ENCODE data around the gene SFSWAP.

The SFSWAP gene

DNA sequence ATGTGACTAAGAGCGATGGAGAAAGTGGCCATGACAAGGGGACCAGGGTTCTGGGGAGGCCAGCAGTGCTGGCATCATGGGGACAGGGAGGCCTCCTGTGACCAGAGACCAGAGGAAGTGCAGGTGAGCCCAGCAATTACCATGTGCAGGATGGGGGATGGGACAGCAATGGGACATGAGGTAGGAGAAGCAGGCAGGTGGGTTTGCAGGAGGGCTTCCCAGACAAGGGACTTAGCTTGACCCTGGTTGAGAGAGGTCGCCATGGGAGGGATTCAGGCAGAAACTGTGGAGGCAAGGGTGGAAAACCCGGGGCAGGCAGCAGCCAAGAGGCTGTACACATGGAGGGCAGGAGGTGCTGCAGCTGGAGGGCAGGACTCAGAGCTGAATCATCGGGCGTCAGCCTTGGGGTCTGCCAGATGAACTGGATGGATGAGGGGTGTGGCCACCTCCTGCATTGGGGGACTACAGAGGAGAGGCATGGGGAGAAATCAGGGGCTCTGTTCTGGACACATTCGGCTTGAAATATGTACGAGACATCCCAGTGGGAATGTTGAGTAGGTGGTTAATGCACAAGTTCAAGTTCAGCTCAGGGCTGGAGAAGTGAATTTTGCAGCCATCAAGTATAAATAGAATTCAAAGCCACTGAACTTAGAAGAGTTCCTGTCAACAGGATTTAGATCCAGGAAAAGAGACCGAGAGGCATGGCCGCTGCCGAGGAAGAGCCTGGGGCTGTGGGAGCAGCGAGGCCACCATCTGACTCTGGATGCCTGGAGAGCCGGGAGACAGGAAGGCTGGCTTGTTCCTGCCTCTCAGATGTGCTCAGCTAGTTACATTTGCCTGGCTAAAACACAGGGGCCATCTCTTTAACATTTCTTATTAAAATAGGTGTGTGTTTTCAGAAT is 36.6 kb downstream of the SFSWAP start:
- no peak for ATAC-seq

DNA sequence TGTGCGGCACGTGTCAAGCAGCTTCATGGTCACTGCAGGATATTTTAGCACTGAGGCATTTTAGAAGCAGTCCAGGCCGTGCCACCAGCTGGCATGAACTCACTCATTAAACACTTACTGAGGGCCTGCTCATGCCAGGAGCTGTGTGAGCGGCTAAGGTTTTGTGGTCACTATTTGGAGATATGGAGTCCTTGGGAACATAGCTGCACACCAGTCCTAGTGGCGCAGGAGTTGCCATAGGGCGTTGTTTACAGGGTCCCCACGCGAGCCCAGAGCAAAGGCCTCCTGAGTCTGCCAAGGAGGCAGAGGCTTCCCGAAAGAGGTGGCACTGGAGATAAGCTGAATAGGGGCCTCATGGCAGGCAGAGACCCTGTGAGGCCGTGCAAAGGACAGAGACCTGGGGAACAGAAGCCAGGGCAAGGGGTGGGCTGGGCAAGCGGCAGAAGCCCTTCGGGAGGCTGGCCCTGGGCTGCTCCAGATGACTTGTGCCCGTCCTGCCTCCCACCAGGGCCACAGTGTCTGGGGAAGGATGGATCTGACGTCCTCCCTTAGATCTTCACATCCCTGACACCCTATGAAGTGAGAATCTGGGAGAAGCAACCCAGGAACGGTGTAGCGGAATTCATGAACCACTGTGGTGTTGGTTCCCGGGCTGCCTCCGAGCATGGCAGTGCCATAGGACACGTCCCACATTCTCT is 38.9 kb downstream of the SFSWAP start:
- ATAC-seq = no peak
- TF ChIP-seq SNAI2 (CRISPR knock-in tag; IDR thresholded peaks at IDR 0.05) = no peak
- TF ChIP-seq ZFP30 (CRISPR knock-in tag; IDR thresholded peaks at IDR 0.05) = no peak
- no peak for TF ChIP-seq ESRRG (CRISPR knock-in tag; IDR thresholded peaks at IDR 0.05)

More for the DNA sequence above, 36.6 kb downstream of the SFSWAP start:
- TF ChIP-seq ZC3H10 (CRISPR knock-in tag; IDR thresholded peaks at IDR 0.05) = no peak
- TF ChIP-seq ARNTL (CRISPR knock-in tag; IDR thresholded peaks at IDR 0.05; ENCODE audit: borderline replicate concordance, low read depth) = no peak
- TF ChIP-seq, protein P1, sequence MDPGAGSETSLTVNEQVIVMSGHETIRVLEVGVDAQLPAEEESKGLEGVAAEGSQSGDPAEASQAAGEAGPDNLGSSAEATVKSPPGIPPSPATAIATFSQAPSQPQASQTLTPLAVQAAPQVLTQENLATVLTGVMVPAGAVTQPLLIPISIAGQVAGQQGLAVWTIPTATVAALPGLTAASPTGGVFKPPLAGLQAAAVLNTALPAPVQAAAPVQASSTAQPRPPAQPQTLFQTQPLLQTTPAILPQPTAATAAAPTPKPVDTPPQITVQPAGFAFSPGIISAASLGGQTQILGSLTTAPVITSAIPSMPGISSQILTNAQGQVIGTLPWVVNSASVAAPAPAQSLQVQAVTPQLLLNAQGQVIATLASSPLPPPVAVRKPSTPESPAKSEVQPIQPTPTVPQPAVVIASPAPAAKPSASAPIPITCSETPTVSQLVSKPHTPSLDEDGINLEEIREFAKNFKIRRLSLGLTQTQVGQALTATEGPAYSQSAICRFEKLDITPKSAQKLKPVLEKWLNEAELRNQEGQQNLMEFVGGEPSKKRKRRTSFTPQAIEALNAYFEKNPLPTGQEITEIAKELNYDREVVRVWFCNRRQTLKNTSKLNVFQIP (CRISPR knock-in tag; IDR thresholded peaks at IDR 0.05; ENCODE audit: borderline replicate concordance, low read depth) = no peak
- TF ChIP-seq TSHZ2 (CRISPR knock-in tag; IDR thresholded peaks at IDR 0.05) = no peak
- TF ChIP-seq, protein P2, sequence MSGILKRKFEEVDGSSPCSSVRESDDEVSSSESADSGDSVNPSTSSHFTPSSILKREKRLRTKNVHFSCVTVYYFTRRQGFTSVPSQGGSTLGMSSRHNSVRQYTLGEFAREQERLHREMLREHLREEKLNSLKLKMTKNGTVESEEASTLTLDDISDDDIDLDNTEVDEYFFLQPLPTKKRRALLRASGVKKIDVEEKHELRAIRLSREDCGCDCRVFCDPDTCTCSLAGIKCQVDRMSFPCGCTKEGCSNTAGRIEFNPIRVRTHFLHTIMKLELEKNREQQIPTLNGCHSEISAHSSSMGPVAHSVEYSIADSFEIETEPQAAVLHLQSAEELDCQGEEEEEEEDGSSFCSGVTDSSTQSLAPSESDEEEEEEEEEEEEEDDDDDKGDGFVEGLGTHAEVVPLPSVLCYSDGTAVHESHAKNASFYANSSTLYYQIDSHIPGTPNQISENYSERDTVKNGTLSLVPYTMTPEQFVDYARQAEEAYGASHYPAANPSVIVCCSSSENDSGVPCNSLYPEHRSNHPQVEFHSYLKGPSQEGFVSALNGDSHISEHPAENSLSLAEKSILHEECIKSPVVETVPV (CRISPR knock-in tag; IDR thresholded peaks at IDR 0.05) = no peak
- TF ChIP-seq SNAI2 (CRISPR knock-in tag; IDR thresholded peaks at IDR 0.05) = no peak
- TF ChIP-seq BACH2 (CRISPR knock-in tag; IDR thresholded peaks at IDR 0.05; ENCODE audit: borderline replicate concordance) = no peak
- no peak for TF ChIP-seq TCF4 (CRISPR knock-in tag; IDR thresholded peaks at IDR 0.05; ENCODE audit: borderline replicate concordance)
- TF ChIP-seq ZFP3 (CRISPR knock-in tag; IDR thresholded peaks at IDR 0.05) = no peak
- TF ChIP-seq ISL1 (CRISPR knock-in tag; IDR thresholded peaks at IDR 0.05) = no peak
- no peak for TF ChIP-seq RARB (CRISPR knock-in tag; IDR thresholded peaks at IDR 0.05)
- TF ChIP-seq GLIS3 (CRISPR knock-in tag; IDR thresholded peaks at IDR 0.05) = no peak
- TF ChIP-seq ESRRG (CRISPR knock-in tag; IDR thresholded peaks at IDR 0.05) = no peak
- TF ChIP-seq PPARA (CRISPR knock-in tag; IDR thresholded peaks at IDR 0.05; ENCODE audit: borderline replicate concordance) = no peak
- TF ChIP-seq OSR1 (CRISPR knock-in tag; IDR thresholded peaks at IDR 0.05) = no peak
- TF ChIP-seq ZNF565 (CRISPR knock-in tag; conservative IDR thresholded peaks at IDR 0.05; ENCODE audit: low read depth) = no peak
- TF ChIP-seq ZNF70 (CRISPR knock-in tag; IDR thresholded peaks at IDR 0.05) = no peak
- no peak for TF ChIP-seq ZNF8 (CRISPR knock-in tag; IDR thresholded peaks at IDR 0.05)
- no peak for TF ChIP-seq ZFP30 (CRISPR knock-in tag; IDR thresholded peaks at IDR 0.05)

GRCh38 chr12:131751335-131751734 is 40.4 kb downstream of the SFSWAP start:
- ATAC-seq = no peak
- TF ChIP-seq, protein P2 (CRISPR knock-in tag; IDR thresholded peaks at IDR 0.05) = no peak
- TF ChIP-seq ZFP3 (CRISPR knock-in tag; IDR thresholded peaks at IDR 0.05) = no peak
- no peak for TF ChIP-seq PPARA (CRISPR knock-in tag; IDR thresholded peaks at IDR 0.05; ENCODE audit: borderline replicate concordance)
- no peak for TF ChIP-seq ARNTL (CRISPR knock-in tag; IDR thresholded peaks at IDR 0.05; ENCODE audit: borderline replicate concordance, low read depth)
- TF ChIP-seq ZFP30 (CRISPR knock-in tag; IDR thresholded peaks at IDR 0.05) = no peak
- TF ChIP-seq CREB5 (CRISPR knock-in tag; IDR thresholded peaks at IDR 0.05; ENCODE audit: low read depth) = no peak
- TF ChIP-seq ISL1 (CRISPR knock-in tag; IDR thresholded peaks at IDR 0.05) = no peak
- no peak for TF ChIP-seq ZNF565 (CRISPR knock-in tag; conservative IDR thresholded peaks at IDR 0.05; ENCODE audit: low read depth)

Data from SK-N-SH treated with all-trans-retinoic acid at 6 μM for 48 hours (cell line).